Prostate gland (tissue), 2 donors: Measurements from ENCODE around the gene RGS3. TPM values are rescaled to one million over a fixed set of nuclear protein-coding genes. Genes with fewer than 3 reads are reported as not detected.

ENCODE experiments used
- DNase-seq: peaks from one replicate; pipeline ENCODE4 v3.0.0-alpha.2; 2019; ENCODE audit warnings: low spot score
- H3K27ac ChIP-seq, 2 donors: fragments of 200-600 bp; sonication (generic); 2 replicates each; pipeline ENCODE4 v1.5.1; 2017 to 2019
- H3K27me3 ChIP-seq: fragments of 200-600 bp; sonication (generic); replicated peaks from 2 replicates; pipeline ENCODE4 v1.5.1; 2019; ENCODE audit not compliant: insufficient read depth
- H3K36me3 ChIP-seq, 2 donors: fragments of 200-600 bp; sonication (generic); 1 replicate in 1 of 2; 2 replicates in 1 of 2; pipeline versions ENCODE4 v1.5.1 to v1.8.1; 2017 to 2019
- H3K4me1 ChIP-seq: fragments of 200-600 bp; sonication (generic); replicated peaks from 2 replicates; pipeline ENCODE4 v1.5.1; 2019
- H3K4me3 ChIP-seq, 2 donors: fragments of 200-600 bp; sonication (generic); 2 replicates each; pipeline ENCODE4 v1.5.1; 2017 to 2019
- H3K9me3 ChIP-seq: fragments of 200-600 bp; sonication (generic); 2 replicates; pipeline ENCODE4 v1.5.1; 2017
- CTCF ChIP-seq, 4 experiments: fragments of 200-600 bp in 2 of 4; fragments of 450-650 bp in 2 of 4; sonication (generic) in 2 of 4; IDR thresholded peaks; 1 replicate in 3 of 4; 2 replicates in 1 of 4; pipeline ENCODE4 v1.5.1; 2016 to 2019; ENCODE audit warnings: antibody characterized with exemption in 4 of 4, mild to moderate bottlenecking in 2 of 4, moderate library complexity in 2 of 4
- POLR2A ChIP-seq: fragments of 450-650 bp; IDR thresholded peaks from one replicate; pipeline ENCODE4 v1.6.1; 2016; ENCODE audit warnings: antibody characterized with exemption, mild to moderate bottlenecking
- POLR2AphosphoS5 ChIP-seq: sonication (generic); formaldehyde crosslinking; IDR thresholded peaks from one replicate; pipeline ENCODE4 v1.6.1; 2017; ENCODE audit warnings: antibody characterized with exemption
- WGBS: methylation state at CpG from one replicate; pipeline ENCODE4 v1.1.5; 2018; 5-methylcytosine and 5-hydroxymethylcytosine counted together
- intact Hi-C: fragments of 100-400 bp; cut with DNase I; formaldehyde crosslinking; loops from one replicate; pipeline ENCODE4 v1.14.2; 2022
- total RNA-seq, 2 donors: library from RNA; depleted of rRNA; stranded (reverse); fragments of >200 nt; gene quantifications; one replicate each; pipeline ENCODE4 v1.1.0, GENCODE V29; 2016

RGS3 gene
- total RNA-seq, 2 donors from 2014 or later: 26.5 to 98.9 TPM

DNA sequence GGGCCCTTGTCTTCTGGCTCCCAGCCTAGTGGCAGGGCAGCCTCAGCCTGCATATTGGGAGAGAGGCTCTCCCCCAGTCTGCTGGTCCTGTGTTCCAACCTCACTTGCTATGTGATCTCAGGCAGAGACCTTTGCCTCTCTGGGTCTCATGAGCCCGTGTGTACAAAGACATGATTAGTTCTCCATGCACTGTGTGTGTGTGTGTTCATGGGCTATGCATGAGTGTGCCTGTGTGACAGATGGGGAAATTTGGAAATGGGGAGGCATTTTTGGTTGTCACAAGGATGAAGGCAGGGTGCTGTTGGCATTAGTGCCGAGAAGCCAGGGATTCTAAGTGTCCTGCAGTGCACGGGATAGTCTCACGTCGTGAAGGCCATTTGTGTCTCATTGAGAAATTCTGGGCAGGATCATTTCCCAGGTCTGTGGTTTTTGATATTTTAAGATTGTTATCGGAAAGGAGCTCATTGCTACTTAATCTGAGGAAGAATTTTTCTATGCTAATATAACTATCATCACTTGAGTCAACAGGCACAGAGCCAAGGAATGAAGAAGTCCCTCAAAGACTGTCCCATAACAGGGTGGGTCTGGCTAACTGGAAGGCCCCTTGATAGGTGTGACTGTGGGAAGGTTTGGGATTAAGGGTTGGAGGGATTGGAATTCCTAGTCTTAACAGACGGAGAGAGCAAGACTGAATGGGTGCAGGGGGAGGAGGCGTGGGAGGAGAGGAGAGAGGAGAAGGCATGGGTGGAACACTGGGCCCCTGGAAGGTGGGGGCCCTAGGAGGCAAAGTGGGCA, 168.5 kb downstream of the RGS3 start:
- WGBS: 57% methylated on average over 8 of the region's 8 CpGs
- Histone ChIP-seq H3K4me1 (no peaks in the 10 kb centered on the region), H3K27me3 (no peaks in the 10 kb centered on the region), H3K36me3 (no peaks in the 10 kb centered on the region), H3K27ac (no peak overlapping the region), H3K4me3 (no peak overlapping the region), H3K9me3 (no peaks in the 10 kb centered on the region)
- intact Hi-C loops: no loop called here
- no peak for TF ChIP-seq POLR2A
- TF ChIP-seq POLR2AphosphoS5: no peak
- no peak for DNase-seq

DNA sequence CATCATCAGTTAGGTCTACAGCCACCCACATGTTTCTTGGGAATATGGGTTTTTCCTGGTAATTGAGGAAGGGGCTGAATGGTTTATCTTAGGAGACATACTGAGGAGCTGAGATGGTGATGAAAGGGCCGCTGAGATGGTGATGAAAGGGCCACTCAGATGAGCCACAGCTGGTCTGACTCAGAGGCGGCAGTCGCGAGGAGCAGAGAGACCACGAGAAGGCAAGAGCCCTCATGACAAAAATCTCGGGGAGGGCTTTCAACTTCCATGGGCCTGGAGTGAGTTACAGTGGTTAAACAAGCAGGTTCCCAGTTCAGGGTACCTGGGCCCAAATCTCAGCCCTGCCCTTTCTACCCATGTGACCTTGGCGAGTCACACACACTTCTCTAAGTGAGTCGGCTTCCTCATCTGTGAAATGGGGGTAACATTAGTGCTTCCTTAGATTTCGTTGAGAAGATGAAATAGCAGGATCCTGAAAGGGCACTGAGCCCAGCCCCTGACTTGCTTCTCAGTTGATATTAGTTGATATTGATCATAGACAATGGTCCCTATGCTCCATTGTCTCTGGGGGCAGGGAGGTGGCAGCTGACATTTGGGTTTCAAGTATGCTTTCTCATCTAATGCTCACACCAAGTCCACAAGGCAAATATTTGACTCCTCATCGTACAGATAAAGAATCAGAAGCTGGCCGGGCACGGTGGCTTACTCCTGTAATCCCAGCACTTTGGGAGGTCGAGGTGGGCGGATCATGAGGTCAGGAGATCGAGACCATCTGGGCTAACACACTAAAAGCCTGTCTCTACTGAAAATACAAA, 169.5 kb downstream of the RGS3 start:
- Histone ChIP-seq H3K4me3 (no peak overlapping the region), H3K9me3 (no peaks in the 10 kb centered on the region), H3K36me3 (no peaks in the 10 kb centered on the region), H3K27ac (no peak overlapping the region), H3K4me1 (no peaks in the 10 kb centered on the region), H3K27me3 (no peaks in the 10 kb centered on the region)
- DNase-seq: no peak
- intact Hi-C loops: no loop called here
- WGBS: 71% methylated on average over 15 of the region's 15 CpGs
- TF ChIP-seq CTCF (IDR thresholded peaks at IDR 0.05): no peak
- no peak for TF ChIP-seq POLR2A
- no peak for TF ChIP-seq POLR2AphosphoS5

DNA sequence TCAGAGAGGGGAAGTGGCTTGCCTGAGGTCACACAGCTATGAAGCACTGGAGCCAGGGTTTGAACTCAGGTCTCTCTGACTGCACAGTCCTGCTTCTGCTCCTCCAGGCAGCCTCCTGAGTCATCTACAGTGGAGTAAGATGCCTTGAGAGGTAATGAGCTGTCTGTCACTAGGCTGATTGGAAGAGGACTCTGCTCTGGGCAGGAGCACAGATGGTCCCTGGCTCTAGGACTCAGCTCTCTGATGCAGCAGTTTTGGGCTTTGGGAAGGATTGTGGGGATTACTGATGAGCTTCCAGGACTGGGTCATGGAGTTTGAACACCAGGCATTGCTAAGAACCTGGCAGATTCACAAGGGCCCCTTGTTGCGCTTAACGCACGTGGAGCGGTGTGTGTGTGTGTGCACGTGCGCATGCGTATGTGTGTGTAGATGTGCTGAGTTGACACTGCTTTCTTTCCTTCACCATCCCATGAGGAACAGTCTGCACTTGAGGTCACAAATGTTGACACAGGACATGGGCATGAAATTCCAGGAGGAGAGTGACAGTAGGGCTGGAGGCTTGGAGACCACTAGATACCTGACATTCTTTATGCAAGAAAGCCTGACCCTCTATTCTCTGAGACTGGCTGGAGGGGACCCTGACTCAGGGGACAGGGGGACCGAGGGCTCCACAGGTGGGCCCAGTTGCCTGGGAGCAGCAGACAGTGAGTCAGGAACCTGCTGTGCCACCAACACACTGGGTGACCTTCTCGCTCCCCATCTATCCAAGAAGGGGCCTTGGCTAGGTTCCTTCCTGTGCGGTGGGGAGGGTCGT, 170.5 kb downstream of the RGS3 start:
- Histone ChIP-seq H3K27ac (peak overlapping the region in 1 of 2 donors; percentile 10), H3K4me3 (no peak overlapping the region), H3K9me3 (no peaks in the 10 kb centered on the region), H3K27me3 (no peaks in the 10 kb centered on the region), H3K4me1 (no peaks in the 10 kb centered on the region), H3K36me3 (no peaks in the 10 kb centered on the region)
- TF ChIP-seq POLR2AphosphoS5 (no peak), CTCF (IDR thresholded peaks at IDR 0.05) (no peak), POLR2A (no peak)
- DNase-seq: no peak
- intact Hi-C loops: no loop called here
- WGBS: 81% methylated on average over 11 of the region's 11 CpGs

DNA sequence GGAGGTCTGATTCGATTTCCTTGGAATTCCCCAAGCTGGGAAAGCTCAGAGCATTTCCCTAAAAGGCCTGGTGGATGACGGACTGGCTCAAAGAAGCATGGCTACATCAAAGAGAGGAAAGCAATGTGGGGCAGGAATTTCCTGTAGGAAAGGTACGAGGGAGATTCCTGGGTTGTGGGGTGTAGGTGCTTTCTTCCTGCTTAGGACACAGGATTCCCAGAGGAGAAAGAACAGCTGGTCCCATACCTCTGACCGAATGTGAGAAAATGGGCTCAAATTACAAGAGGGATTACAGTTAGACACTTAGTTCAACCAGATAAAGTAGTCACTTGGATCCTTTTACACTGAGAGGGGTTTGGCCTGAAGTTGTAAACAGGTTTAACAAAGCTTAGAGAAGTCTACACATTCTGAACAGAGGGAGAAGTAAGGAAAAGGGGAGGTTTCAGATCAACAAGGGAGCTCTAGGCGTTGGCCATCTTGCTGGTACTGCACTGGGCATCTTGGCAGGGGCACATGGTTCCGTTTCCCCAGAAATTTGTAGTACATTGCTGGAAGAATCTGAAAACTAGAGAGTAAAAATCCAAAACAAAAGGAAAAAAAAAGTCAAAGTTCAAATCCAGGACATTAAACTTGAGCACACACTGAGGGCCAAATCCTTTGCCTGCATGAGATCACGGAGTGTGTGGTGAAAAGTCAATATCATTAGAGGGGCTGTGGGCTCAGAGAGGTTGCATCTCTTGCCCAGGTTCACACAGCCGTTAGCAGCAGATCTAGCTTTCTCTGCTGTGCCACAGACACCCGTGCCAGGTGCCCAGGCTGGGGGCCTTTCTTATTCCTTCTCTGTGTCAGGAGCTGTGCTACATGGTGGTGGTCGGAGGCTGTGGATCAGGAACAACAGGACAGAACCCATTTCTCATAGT, 171.3 kb downstream of the RGS3 start:
- no peaks in the 10 kb centered on the region for H3K36me3 ChIP-seq
- 49% methylated on average over 10 of the region's 10 CpGs for WGBS
- intact Hi-C loops: no loop called here
- H3K27ac ChIP-seq: peak overlapping the region in 1 of 2 donors; percentile 10
- no peaks in the 10 kb centered on the region for H3K4me1 ChIP-seq
- no peak for TF ChIP-seq POLR2A
- TF ChIP-seq CTCF (IDR thresholded peaks at IDR 0.05): no peak
- TF ChIP-seq POLR2AphosphoS5: no peak
- H3K27me3 ChIP-seq: no peaks in the 10 kb centered on the region
- no peak overlapping the region for H3K4me3 ChIP-seq
- DNase-seq: no peak
- H3K9me3 ChIP-seq: no peaks in the 10 kb centered on the region
